ENCODE measurements around the gene LYPLAL1. TPM values are rescaled to one million over a fixed set of nuclear protein-coding genes. Genes with fewer than 3 reads are reported as not detected.

LYPLAL1 gene
- total and polyA plus RNA-seq, 9 of the 15 experiments (the other 6 are each of a cell fraction or from before 2014, with no cell fraction given) = 14.9 to 179 (median 46.3) TPM

- TF ChIP-seq CHD7 (IDR thresholded peaks at IDR 0.05; ENCODE audit: low read depth, low read length) (no peak), CSDE1 (IDR thresholded peaks at IDR 0.05) (no peak), PCBP1 (IDR thresholded peaks at IDR 0.05; ENCODE audit: low read depth, low read length, poor library complexity, severe bottlenecking) (no peak), KLF6 (CRISPR knock-in tag; IDR thresholded peaks at IDR 0.05; ENCODE audit: borderline replicate concordance) (peak; percentile 84), ZNF324 (CRISPR knock-in tag; IDR thresholded peaks at IDR 0.05) (no peak), TEAD1 (CRISPR knock-in tag; IDR thresholded peaks at IDR 0.05) (peak; percentile 65 to 97; a peak in 3 of 4 replicates), RBM25 (IDR thresholded peaks at IDR 0.05; ENCODE audit: low read depth, low read length, severe bottlenecking) (no peak), RBM39 (optimal IDR thresholded peaks at IDR 0.05; ENCODE audit: low read depth, low read length) (no peak), PRPF4 (IDR thresholded peaks at IDR 0.05; ENCODE audit: insufficient read depth, low read depth, low read length, poor library complexity, severe bottlenecking) (no peak)
- TF ChIP-seq, protein P1, sequence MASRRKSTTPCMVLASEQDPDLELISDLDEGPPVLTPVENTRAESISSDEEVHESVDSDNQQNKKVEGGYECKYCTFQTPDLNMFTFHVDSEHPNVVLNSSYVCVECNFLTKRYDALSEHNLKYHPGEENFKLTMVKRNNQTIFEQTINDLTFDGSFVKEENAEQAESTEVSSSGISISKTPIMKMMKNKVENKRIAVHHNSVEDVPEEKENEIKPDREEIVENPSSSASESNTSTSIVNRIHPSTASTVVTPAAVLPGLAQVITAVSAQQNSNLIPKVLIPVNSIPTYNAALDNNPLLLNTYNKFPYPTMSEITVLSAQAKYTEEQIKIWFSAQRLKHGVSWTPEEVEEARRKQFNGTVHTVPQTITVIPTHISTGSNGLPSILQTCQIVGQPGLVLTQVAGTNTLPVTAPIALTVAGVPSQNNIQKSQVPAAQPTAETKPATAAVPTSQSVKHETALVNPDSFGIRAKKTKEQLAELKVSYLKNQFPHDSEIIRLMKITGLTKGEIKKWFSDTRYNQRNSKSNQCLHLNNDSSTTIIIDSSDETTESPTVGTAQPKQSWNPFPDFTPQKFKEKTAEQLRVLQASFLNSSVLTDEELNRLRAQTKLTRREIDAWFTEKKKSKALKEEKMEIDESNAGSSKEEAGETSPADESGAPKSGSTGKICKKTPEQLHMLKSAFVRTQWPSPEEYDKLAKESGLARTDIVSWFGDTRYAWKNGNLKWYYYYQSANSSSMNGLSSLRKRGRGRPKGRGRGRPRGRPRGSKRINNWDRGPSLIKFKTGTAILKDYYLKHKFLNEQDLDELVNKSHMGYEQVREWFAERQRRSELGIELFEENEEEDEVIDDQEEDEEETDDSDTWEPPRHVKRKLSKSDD (conservative IDR thresholded peaks at IDR 0.05; ENCODE audit: low read length) = no peak; the same call in 1 of the 2 replicates
These were observed at the start of gene LYPLAL1 (continued) for GRCh38 chr1:219173758-219174459.
